SK-N-SH (cell line): Measurements from ENCODE around the gene IGFALS. TPM values are rescaled to one million over a fixed set of nuclear protein-coding genes. Genes with fewer than 3 reads are reported as not detected.

Source experiments
- CTCF ChIA-PET: fragments of 300-600, 350-600 bp; formaldehyde crosslinking; extraction: SDS; loops from one replicate; lab custom pipeline; 2021; lab: Yijun Ruan, JAX
- POLR2A ChIA-PET: fragments of 350-600 bp; sonication (Branson Sonifier 250); formaldehyde crosslinking; extraction: SDS; loops from one replicate; lab custom pipeline; 2020; ENCODE audit warnings: antibody characterized with exemption, inconsistent platforms; lab: Yijun Ruan, JAX
- DNase-seq: peaks from one replicate; pipeline ENCODE4 v3.0.0; 2012
- H2AFZ ChIP-seq: fragments of 200-600 bp; sonication (generic); 2 replicates; pipeline ENCODE4 v1.8.1; 2016; ENCODE audit warnings: antibody characterized with exemption, mild to moderate bottlenecking, low read depth
- H3F3A ChIP-seq: fragments of 200-600 bp; sonication (generic); replicated peaks from 2 replicates; pipeline ENCODE3; 2016; ENCODE audit warnings: antibody characterized with exemption, mild to moderate bottlenecking; ENCODE audit not compliant: insufficient read depth
- H3K27ac ChIP-seq, 2 experiments: fragments of 200-500 bp in 1 of 2; fragments of 200-600 bp in 1 of 2; sonication (Bioruptor generic) in 1 of 2; sonication (generic), shearing (Covaris generic) in 1 of 2; 2 replicates each; pipeline versions ENCODE4 v1.5.1 to v1.6.1; 2014 to 2016; ENCODE audit warnings: low read depth in 2 of 2, inconsistent platforms in 1 of 2, low read length in 1 of 2, mild to moderate bottlenecking in 1 of 2, mixed read lengths in 1 of 2
- H3K27me3 ChIP-seq: fragments of 200-600 bp; sonication (generic), shearing (Covaris generic); 2 replicates; pipeline ENCODE4 v1.6.1; 2016; ENCODE audit warnings: mixed run types; ENCODE audit not compliant: insufficient read depth
- H3K36me3 ChIP-seq, 2 experiments: fragments of 200-500 bp in 1 of 2; fragments of 200-600 bp in 1 of 2; sonication (Bioruptor generic) in 1 of 2; sonication (generic) in 1 of 2; replicated peaks in 1 of 2; 2 replicates each; pipeline versions ENCODE3 to v1.5.1; 2014 to 2016; ENCODE audit warnings: low read length in 1 of 2, mild to moderate bottlenecking in 1 of 2; ENCODE audit not compliant: insufficient read depth in 2 of 2, control insufficient read depth in 1 of 2
- H3K4me1 ChIP-seq, 2 experiments: fragments of 200-500 bp in 1 of 2; fragments of 200-600 bp in 1 of 2; sonication (Bioruptor generic) in 1 of 2; sonication (generic), shearing (Covaris generic) in 1 of 2; 2 replicates each; pipeline versions ENCODE4 v1.5.1 to v1.6.1; 2014 to 2016; ENCODE audit warnings: low read depth in 1 of 2, low read length in 1 of 2, mixed run types in 1 of 2; ENCODE audit not compliant: insufficient read depth in 2 of 2, control insufficient read depth in 1 of 2
- H3K4me2 ChIP-seq: fragments of 200-600 bp; sonication (generic), shearing (Covaris generic); 2 replicates; pipeline ENCODE4 v1.6.1; 2017; ENCODE audit warnings: mixed run types
- H3K4me3 ChIP-seq, 2 experiments: fragments of 200-500 bp in 1 of 2; fragments of 200-600 bp in 1 of 2; sonication (Bioruptor generic) in 1 of 2; sonication (generic), shearing (Covaris generic) in 1 of 2; 2 replicates each; pipeline versions ENCODE4 v1.5.1 to v1.8.1; 2014 to 2016; ENCODE audit warnings: low read depth in 2 of 2, inconsistent platforms in 1 of 2, low read length in 1 of 2, mild to moderate bottlenecking in 1 of 2, mixed read lengths in 1 of 2, moderate library complexity in 1 of 2
- H3K79me2 ChIP-seq: fragments of 200-600 bp; sonication (generic); 2 replicates; pipeline ENCODE4 v1.8.1; 2017; ENCODE audit warnings: mild to moderate bottlenecking; ENCODE audit not compliant: insufficient read depth
- H3K9ac ChIP-seq: fragments of 200-600 bp; sonication (generic); 2 replicates; pipeline ENCODE4 v1.6.1; 2017; ENCODE audit warnings: mixed run types
- H3K9me2 ChIP-seq: fragments of 200-600 bp; sonication (generic); 2 replicates; pipeline ENCODE4 v1.6.1; 2017; ENCODE audit warnings: mixed run types
- H3K9me3 ChIP-seq: fragments of 200-600 bp; sonication (generic); 2 replicates; pipeline ENCODE4 v1.6.1; 2017; ENCODE audit warnings: mixed run types, mild to moderate bottlenecking, moderate library complexity
- H4K20me1 ChIP-seq: fragments of 200-600 bp; sonication (generic); 2 replicates; pipeline ENCODE4 v1.6.1; 2017; ENCODE audit warnings: mild to moderate bottlenecking, mixed run types; ENCODE audit not compliant: insufficient read depth
- EP300 ChIP-seq, 2 experiments: IDR thresholded peaks; 2 replicates each; pipeline versions ENCODE4 v1.4.0 to v1.6.1; 2012; ENCODE audit warnings: borderline replicate concordance in 1 of 2, low read depth in 1 of 2, low read length in 1 of 2
- FOSL2 ChIP-seq: IDR thresholded peaks from 2 replicates; pipeline ENCODE4 v1.4.0; 2012; ENCODE audit warnings: low read depth, mild to moderate bottlenecking, moderate library complexity, borderline replicate concordance
- FOXJ3 ChIP-seq: sonication (generic); formaldehyde crosslinking; IDR thresholded peaks from 2 replicates; pipeline ENCODE4 v1.5.1; 2020; ENCODE audit warnings: mild to moderate bottlenecking, missing genetic modification reagents
- MXI1 ChIP-seq: IDR thresholded peaks from 2 replicates; pipeline ENCODE4 v1.6.1; 2012; ENCODE audit warnings: mild to moderate bottlenecking, low read depth, low read length, improper control_type of control experiment
- NFIC ChIP-seq: IDR thresholded peaks from 2 replicates; pipeline ENCODE4 v1.4.0; 2012; ENCODE audit warnings: borderline replicate concordance
- POLR2AphosphoS5 ChIP-seq: IDR thresholded peaks from 2 replicates; pipeline ENCODE4 v1.6.1; 2012; ENCODE audit warnings: low read depth, low read length
- RAD21 ChIP-seq: IDR thresholded peaks from 2 replicates; pipeline ENCODE4 v1.6.1; 2012; ENCODE audit warnings: mild to moderate bottlenecking, low read length
- RFX5 ChIP-seq: IDR thresholded peaks from 2 replicates; pipeline ENCODE4 v1.6.1; 2012; ENCODE audit warnings: mild to moderate bottlenecking, improper control_type of control experiment, low read length
- SIN3A ChIP-seq: IDR thresholded peaks from 2 replicates; pipeline ENCODE4 v1.6.1; 2012; ENCODE audit warnings: low read depth, mild to moderate bottlenecking, low read length, moderate library complexity, borderline replicate concordance
- SMC3 ChIP-seq: IDR thresholded peaks from 2 replicates; pipeline ENCODE4 v1.6.1; 2012; ENCODE audit warnings: low read depth, low read length, improper control_type of control experiment
- TAF1 ChIP-seq: IDR thresholded peaks from 2 replicates; pipeline ENCODE4 v1.6.1; 2012; ENCODE audit warnings: low read depth, mild to moderate bottlenecking, low read length, moderate library complexity, borderline replicate concordance
- TEAD4 ChIP-seq: IDR thresholded peaks from 2 replicates; pipeline ENCODE4 v1.4.0; 2012; ENCODE audit warnings: mild to moderate bottlenecking, borderline replicate concordance; ENCODE audit not compliant: insufficient read depth
- WGBS: methylation state at CpG from one replicate; pipeline ENCODE4 v1.1.6; 2017; ENCODE audit warnings: low lambda C conversion rate; 5-methylcytosine and 5-hydroxymethylcytosine counted together
- polyA plus RNA-seq, 3 experiments: library from polyadenylated mRNA; depleted of rRNA; stranded (reverse); fragments of >200 nt; gene quantifications; 2 replicates each; pipeline ENCODE4 v1.2.3, GENCODE V29; 2012
- TF ChIP-seq, protein P1 (sequence below): fragments of 150-350 bp; IDR thresholded peaks from 2 replicates; pipeline ENCODE4 v1.6.1; 2017; ENCODE audit warnings: antibody characterized with exemption, low read length, low read depth, borderline replicate concordance
- TF ChIP-seq, protein P2 (sequence below): IDR thresholded peaks from 2 replicates; pipeline ENCODE4 v1.4.0; 2012; ENCODE audit warnings: low read depth, borderline replicate concordance
- TF ChIP-seq, protein P3 (sequence below): IDR thresholded peaks from 2 replicates; pipeline ENCODE4 v1.4.0; 2012; ENCODE audit warnings: low read depth

Gene IGFALS
- polyA plus RNA-seq, 1 of the 3 experiments (the other 2 are of a cell fraction): 0.02 TPM

DNA sequence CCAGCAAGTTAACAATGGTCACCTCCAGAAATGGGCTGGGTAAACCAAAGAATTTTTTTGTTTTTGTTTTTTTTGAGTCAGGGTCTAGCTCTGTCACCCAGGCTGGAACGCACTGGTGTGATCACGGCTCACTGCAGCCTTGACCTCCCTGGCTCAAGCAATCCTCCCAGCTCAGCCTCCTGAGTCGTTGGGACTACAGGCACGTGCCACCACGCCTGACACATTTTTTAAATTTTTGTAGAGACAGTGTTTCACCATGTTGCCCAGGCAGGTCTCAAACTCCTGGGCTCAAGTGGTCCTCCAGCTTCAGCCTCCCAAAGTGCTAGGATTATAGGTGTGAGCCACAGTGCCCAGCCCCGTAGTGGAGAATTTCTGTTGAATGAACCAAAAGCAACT is 12.8 kb downstream of the IGFALS start:
- Histone ChIP-seq H3K4me2 (peak overlapping the region; percentile 91; the same call in 1 of the 2 replicates), H3K9me3 (no peaks in the 10 kb centered on the region), H2AFZ (no peak overlapping the region), H3K27me3 (no peaks in the 10 kb centered on the region), H4K20me1 (peaks cover 10% of the 10 kb centered on the region; the same call in 1 of the 2 replicates), H3K9me2 (no peaks in the 10 kb centered on the region), H3F3A (peaks cover 8% of the 10 kb centered on the region), H3K9ac (no peak overlapping the region), H3K27ac (no peak overlapping the region), H3K4me1 (peaks cover 0 to 8% of the 10 kb centered on the region in 2 experiments; a peak in 1 of 4 replicates), H3K4me3 (no peak overlapping the region; a peak in 1 of 4 replicates), H3K36me3 (peaks cover 3 to 36% of the 10 kb centered on the region in 2 experiments), H3K79me2 (peaks cover 42% of the 10 kb centered on the region)
- POLR2A ChIA-PET: interaction anchor here (1.7 kb wide), 1 partner anchor 46 kb away, joined by 5 read pairs; the partner anchor contains the start of genes FAHD1 and HAGH
- TF ChIP-seq SIN3A (no peak), FOXJ3 (CRISPR knock-in tag) (no peak), RAD21 (no peak), MXI1 (no peak), EP300 (IDR thresholded peaks at IDR 0.05; ENCODE audit: borderline replicate concordance in 1 of 2, low read depth in 1 of 2, low read length in 1 of 2) (no peak), TAF1 (no peak), FOSL2 (no peak), RFX5 (no peak), TEAD4 (no peak), NFIC (no peak), POLR2AphosphoS5 (no peak), SMC3 (no peak)
- TF ChIP-seq, protein P1, sequence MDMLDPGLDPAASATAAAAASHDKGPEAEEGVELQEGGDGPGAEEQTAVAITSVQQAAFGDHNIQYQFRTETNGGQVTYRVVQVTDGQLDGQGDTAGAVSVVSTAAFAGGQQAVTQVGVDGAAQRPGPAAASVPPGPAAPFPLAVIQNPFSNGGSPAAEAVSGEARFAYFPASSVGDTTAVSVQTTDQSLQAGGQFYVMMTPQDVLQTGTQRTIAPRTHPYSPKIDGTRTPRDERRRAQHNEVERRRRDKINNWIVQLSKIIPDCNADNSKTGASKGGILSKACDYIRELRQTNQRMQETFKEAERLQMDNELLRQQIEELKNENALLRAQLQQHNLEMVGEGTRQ: no peak
- TF ChIP-seq, protein P2, sequence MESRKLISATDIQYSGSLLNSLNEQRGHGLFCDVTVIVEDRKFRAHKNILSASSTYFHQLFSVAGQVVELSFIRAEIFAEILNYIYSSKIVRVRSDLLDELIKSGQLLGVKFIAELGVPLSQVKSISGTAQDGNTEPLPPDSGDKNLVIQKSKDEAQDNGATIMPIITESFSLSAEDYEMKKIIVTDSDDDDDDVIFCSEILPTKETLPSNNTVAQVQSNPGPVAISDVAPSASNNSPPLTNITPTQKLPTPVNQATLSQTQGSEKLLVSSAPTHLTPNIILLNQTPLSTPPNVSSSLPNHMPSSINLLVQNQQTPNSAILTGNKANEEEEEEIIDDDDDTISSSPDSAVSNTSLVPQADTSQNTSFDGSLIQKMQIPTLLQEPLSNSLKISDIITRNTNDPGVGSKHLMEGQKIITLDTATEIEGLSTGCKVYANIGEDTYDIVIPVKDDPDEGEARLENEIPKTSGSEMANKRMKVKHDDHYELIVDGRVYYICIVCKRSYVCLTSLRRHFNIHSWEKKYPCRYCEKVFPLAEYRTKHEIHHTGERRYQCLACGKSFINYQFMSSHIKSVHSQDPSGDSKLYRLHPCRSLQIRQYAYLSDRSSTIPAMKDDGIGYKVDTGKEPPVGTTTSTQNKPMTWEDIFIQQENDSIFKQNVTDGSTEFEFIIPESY: no peak
- TF ChIP-seq, protein P3, sequence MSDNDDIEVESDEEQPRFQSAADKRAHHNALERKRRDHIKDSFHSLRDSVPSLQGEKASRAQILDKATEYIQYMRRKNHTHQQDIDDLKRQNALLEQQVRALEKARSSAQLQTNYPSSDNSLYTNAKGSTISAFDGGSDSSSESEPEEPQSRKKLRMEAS: no peak
- no peak for DNase-seq
- WGBS: 94% methylated on average over 6 of the region's 6 CpGs
- CTCF ChIA-PET: interaction anchor here (0.9 to 1.0 kb wide), 2 partner anchors 13 to 149 kb away, joined by 3 to 4 read pairs; no protein-coding TSS in a partner anchor
